VCaP (cell line): ENCODE data around the gene FRY.

Experiments
- H3K27ac ChIP-seq: fragments of 450-650 bp; 2 replicates; pipeline ENCODE4 v1.5.1; 2017
- TF ChIP-seq, protein P1 (sequence below): fragments of 450-650 bp; conservative IDR thresholded peaks from 2 replicates; pipeline ENCODE4 v1.5.1; 2017; ENCODE audit warnings: mild to moderate bottlenecking, moderate library complexity

The FRY gene

DNA sequence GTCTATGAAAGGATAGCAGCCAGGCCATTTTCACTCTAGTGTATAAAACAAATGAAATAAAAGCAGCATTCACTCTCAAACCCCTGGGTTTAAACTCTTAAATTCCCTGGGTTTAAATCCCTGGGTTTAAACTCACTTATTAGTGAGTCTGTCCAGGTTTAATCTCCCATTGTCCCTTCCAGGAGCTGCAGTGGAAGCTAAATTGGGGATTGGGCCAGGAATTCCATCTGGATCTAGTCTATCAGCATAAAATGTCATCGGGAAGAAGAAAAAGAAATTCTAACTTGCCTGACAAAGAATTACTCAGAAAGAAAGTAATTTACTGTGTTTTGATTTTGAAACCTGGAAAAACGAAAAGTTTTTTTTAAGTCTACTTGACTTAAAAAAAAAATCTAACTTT, 54.8 kb downstream of the FRY start:
- no peak overlapping the region for H3K27ac ChIP-seq
- TF ChIP-seq, protein P1, sequence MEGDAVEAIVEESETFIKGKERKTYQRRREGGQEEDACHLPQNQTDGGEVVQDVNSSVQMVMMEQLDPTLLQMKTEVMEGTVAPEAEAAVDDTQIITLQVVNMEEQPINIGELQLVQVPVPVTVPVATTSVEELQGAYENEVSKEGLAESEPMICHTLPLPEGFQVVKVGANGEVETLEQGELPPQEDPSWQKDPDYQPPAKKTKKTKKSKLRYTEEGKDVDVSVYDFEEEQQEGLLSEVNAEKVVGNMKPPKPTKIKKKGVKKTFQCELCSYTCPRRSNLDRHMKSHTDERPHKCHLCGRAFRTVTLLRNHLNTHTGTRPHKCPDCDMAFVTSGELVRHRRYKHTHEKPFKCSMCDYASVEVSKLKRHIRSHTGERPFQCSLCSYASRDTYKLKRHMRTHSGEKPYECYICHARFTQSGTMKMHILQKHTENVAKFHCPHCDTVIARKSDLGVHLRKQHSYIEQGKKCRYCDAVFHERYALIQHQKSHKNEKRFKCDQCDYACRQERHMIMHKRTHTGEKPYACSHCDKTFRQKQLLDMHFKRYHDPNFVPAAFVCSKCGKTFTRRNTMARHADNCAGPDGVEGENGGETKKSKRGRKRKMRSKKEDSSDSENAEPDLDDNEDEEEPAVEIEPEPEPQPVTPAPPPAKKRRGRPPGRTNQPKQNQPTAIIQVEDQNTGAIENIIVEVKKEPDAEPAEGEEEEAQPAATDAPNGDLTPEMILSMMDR: no peak

DNA sequence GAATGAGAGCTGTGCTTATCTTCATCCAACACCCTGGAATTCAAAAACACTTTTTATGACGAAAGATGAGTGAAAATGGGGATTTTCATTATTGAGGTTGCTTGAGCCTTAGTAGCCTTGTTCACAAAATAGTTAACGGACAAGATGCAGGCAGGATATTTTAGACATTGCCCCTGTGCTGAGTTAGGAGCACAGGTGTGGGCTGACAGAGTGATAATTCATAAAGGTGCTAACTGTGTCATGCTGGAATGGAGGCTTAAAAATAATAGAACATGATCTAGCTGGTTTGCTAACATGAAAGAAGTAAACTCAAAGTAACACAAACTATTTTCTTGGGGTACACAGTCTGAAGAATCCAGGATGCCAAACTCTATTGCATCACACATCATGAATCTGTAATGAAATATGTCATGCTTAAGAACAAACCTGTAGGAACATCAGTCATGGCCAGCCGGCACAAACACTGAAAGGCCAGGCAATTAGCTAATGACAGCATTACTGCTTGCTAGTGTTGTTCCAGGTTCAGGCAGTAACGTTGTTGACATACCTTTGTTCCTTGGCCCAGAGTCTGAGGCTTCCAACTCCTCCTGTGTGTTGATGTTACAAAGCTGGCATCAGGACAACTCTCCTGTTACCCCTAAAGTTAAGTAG, 55.3 kb downstream of the FRY start:
- no peak overlapping the region for H3K27ac ChIP-seq
- TF ChIP-seq, protein P1: no peak

DNA sequence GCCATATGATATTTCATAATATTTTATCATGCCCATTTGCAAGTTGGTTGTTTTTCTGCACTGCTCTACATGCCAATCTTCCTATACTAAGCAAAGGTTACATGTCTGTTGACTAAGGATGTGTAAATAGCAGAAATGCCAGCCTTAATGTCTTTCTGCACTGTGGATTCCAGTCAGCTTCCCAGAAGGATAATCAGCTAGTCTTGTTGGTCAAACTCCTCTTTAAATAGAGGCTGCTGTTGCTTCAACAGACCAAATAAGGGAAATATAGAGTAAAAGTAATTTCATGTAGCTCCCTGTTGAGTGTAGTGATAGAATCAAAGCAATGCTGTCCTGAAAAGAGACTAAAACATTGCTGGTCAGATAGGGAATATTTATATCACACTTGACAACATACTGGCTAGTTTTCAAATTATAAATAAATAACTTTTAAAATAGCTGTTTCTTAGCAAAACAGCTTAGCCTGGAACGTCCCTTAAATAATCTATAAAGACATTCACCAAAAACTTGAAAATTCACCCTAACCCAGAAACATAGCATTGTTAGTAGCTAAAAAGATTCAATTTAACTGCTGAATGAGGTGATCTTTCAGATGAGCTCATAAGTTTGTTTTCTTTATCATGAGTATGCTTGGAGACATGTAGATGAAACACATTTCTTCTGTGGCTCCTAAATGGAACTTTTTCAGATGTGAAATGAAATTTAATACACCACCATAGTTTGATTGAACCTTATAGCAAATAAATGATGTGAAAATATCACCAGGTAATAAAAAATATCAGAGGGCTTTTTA, 56.6 kb downstream of the FRY start:
- H3K27ac ChIP-seq: no peak overlapping the region
- TF ChIP-seq, protein P1: no peak

DNA sequence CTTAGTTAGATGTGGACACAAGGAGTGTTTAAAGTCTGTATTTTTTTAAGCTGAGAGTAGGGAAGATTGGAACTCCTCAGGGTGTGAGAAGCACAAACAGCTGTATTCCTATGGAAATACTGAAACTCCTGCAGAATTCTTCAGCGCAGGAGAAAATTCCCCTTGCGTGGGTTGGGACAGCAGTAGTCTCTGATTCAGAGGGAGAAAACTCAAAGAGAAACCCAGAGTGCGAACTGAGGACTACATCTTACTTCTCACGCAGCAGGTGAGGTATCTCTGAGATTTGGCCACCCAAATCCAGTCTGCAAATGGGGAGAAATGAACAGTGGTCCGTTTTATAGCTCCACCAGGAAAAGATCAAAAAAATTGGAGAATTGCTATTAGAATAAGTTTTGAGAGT, 60.9 kb downstream of the FRY start:
- TF ChIP-seq, protein P1: no peak
- H3K27ac ChIP-seq: no peak overlapping the region

DNA sequence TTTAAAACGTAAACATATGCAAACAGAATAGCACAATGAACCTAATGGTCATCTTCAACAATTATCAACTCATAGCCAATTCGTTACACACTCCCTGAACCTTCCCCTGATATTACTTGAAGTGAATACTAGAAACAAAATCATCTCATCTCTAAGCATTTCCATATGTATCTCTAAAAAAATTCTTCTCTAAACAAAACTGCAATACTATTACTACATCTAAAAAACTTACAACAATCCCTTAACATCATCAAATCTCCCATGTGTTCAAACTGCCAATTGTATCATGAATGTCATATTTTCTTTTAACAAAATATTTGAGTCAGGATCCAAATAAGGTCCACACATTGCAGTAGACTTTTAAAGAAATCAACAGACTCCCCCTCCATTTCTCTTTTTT, 61.4 kb downstream of the FRY start:
- TF ChIP-seq, protein P1: no peak
- H3K27ac ChIP-seq: no peak overlapping the region

DNA sequence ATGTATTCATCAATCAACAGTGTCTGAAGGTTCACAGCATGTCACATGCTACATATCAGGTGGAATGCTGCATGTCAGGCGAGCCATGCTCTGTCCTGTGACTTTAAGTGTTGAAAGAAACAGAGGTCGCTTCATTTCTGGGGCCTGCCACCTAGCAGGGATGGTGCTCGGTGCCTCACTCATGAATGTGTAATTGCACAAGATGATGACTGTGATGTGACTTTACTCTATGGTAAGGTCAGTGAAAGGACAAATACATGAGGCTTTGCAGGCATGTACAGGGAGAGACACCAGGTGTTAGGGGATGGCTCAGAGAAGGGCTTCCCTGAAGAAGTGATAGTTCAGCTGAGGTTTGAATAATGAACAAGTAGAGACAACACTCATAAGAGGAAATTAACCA, 66.7 kb downstream of the FRY start:
- TF ChIP-seq, protein P1: no peak
- no peak overlapping the region for H3K27ac ChIP-seq

DNA sequence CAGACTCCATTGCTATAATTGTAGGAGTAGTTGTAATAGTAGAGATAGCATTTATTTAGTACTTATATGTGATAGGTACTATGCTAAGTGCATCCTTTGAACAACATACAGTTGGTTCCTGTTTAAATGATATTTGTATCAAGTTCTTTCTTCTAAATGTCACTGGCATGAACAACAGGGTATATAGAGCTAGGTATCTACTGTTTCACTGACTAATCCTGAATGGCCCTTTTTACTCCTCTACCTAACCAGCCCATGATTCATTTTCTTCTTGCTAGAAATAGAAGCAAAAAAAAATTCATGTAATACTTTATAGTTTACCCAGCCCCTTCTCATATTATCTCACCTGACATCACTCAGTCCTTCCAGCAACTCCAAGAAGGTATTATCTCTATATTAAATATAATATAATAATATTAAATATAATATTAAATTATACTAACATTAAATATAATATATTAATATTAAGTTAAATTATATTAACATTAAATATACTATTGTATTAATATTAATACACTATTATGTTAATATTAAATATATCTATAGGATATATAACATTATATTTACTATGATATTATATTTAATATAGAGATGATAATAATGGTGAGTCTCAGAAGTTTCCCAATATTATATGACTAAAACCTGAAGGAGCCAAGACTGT, 74.2 kb downstream of the FRY start:
- TF ChIP-seq, protein P1: no peak

More for the DNA sequence above, 74.2 kb downstream of the FRY start:
- no peak overlapping the region for H3K27ac ChIP-seq
